DND-41 (cell line): Measurements from ENCODE around the gene DCDC1.

Experiments used
- CTCF ChIP-seq: IDR thresholded peaks from 2 replicates; pipeline ENCODE4 v1.5.1; 2012; ENCODE audit warnings: borderline replicate concordance, low read length, moderate library complexity, mild to moderate bottlenecking; ENCODE audit not compliant: poor library complexity, severe bottlenecking; ENCODE audit errors: extremely low read depth
- EZH2 ChIP-seq: IDR thresholded peaks from 3 replicates; pipeline ENCODE4 v1.6.1; 2012; ENCODE audit warnings: borderline replicate concordance, low read depth, mild to moderate bottlenecking, moderate library complexity, low read length, inconsistent platforms; ENCODE audit not compliant: severe bottlenecking

DNA sequence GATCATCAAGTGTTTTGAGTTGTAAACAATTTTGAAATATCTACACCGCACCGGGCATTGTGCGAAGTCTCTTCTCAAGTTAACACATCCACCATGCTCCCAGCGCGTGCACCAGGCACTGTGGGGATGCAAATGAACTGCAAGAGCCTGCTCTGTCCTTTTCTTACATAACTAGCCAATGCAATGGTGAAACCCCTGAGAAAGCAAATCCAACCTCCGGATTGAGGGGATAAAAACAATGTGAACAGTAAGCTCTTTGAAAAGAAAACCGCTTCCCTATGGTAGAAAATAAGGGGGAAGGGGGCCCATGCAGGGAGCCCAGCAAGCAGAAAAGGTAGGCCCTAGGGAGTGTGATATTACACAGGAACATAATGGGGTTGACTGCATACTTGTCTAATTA, 508.5 kb downstream of the DCDC1 start:
- TF ChIP-seq CTCF (no peak), EZH2 (no peak)
